Skin epidermis (tissue), 12 donors: Measurements from ENCODE around the gene DNAH11.
"Not testable (repeated sequence)": the region's sequence is repeated elsewhere in the genome, so short reads cannot be mapped to it uniquely, and the experiment has no call there.

Experiments used
- H3K27ac ChIP-seq, 21 experiments: fragments of 200-600 bp; sonication (generic) in 11 of 21; one replicate each; pipeline ENCODE4 v1.5.0; 2020; ENCODE audit warnings: mild to moderate bottlenecking in 3 of 21, inconsistent platforms in 2 of 21, moderate library complexity in 2 of 21
- H3K4me3 ChIP-seq, 7 experiments: fragments of 200-600 bp; sonication (generic) in 2 of 7; one replicate each; pipeline ENCODE4 v1.5.0; 2020; ENCODE audit warnings: inconsistent platforms in 2 of 7, mild to moderate bottlenecking in 2 of 7, moderate library complexity in 1 of 7

The DNAH11 gene

DNA sequence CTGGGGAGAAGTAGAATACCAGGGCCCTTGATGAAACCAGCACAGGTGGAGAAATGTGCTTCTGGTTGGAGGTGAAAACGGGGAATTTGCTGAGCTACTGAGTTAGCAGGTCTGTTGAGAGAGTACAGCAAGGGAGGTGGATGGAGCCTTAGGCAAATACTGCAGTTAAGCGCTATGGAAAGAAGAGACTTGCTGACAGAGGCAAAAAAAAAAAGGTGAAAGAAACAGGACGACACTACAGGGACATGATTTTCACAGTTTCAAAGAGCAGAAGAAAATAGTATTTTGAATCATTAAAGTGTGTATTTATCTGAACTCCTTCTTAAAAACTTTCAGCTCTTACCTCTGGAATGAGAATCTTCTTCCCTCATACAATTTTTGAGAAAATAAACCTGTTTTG lies 159.5 kb downstream of the DNAH11 start:
- Histone ChIP-seq H3K27ac (no peak overlapping the region), H3K4me3 (no peak overlapping the region)

DNA sequence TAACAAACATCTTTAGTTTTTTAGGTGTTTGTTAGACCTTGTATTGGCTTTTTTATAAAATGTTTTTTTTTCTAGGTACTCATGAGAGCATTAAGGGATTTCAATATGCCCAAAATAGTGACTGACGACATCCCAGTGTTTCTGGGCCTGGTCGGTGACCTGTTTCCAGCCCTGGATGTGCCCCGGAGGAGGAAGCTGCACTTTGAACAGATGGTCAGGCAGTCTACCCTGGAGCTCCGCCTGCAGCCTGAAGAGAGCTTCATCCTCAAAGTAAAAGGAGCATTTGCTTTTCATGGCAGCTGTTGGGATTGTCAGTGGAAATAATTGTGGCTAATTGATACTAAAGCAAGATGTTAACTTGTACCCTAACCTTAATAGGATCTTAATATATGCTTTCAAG lies 161.5 kb downstream of the DNAH11 start:
- no peak overlapping the region for H3K27ac ChIP-seq
- H3K4me3 ChIP-seq = no peak overlapping the region

DNA sequence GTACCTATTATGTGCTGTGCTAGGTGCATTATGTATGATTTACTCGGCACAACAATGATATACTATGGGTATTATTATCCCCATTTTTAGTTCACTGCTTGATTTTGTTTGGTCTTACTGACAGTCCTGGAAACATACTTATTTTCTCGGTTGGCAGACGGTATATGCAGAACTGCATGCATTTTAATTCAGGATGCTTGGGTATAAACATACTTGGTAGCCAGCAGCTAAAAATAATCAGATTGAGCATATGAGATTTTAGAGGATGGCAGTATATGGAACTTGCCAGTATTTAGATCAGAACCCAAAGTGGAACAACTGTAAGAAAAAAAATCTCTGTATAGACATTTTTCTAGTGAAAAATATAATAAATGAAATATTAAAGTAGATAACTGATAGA lies 163.3 kb downstream of the DNAH11 start:
- Histone ChIP-seq H3K27ac (no peak overlapping the region), H3K4me3 (no peak overlapping the region)

GRCh38 chr7:21707566-21707965 lies 164.7 kb downstream of the DNAH11 start:
- H3K4me3 ChIP-seq = no peak overlapping the region
- no peak overlapping the region for H3K27ac ChIP-seq

GRCh38 chr7:21708096-21708495 lies 165.3 kb downstream of the DNAH11 start:
- H3K4me3 ChIP-seq = no peak overlapping the region

GRCh38 chr7:21717323-21717722 lies 174.5 kb downstream of the DNAH11 start:
- H3K4me3 ChIP-seq = no peak overlapping the region
- no peak overlapping the region for H3K27ac ChIP-seq

More at GRCh38 chr7:21708096-21708495, 165.3 kb downstream of the DNAH11 start:
- no peak overlapping the region for H3K27ac ChIP-seq

GRCh38 chr7:21718391-21718790 lies 175.6 kb downstream of the DNAH11 start:
- no peak overlapping the region for H3K4me3 ChIP-seq
- no peak overlapping the region for H3K27ac ChIP-seq

- no peak overlapping the region for H3K27ac ChIP-seq
- H3K4me3 ChIP-seq = no peak overlapping the region
These were observed 177.0 kb downstream of the DNAH11 start for GRCh38 chr7:21719846-21720245.

DNA sequence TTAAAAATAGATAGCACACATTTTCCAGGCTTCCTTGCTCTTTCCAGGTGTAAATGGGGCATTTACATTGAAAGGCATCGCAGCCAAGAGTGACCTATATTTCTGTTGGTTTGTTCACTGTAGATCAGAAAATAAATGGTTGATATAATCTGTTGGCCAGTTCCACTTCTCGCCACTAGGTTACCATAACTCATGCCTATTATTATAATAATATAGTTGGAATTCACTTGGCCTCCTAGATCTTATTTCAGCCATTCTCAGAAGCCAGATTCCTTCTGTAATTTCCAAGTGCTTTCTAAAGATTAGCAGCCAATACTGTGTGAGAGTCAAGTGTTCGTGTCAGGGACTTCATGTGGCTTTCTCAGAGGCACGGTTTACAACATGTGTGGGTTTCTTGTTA lies 179.5 kb downstream of the DNAH11 start:
- H3K4me3 ChIP-seq = no peak overlapping the region
- H3K27ac ChIP-seq = no peak overlapping the region

- Histone ChIP-seq H3K4me3 (no peak overlapping the region), H3K27ac (no peak overlapping the region)
These were observed 181.7 kb downstream of the DNAH11 start for GRCh38 chr7:21724562-21724961.

GRCh38 chr7:21730399-21730798 lies 187.6 kb downstream of the DNAH11 start:
- Histone ChIP-seq H3K4me3 (no peak overlapping the region), H3K27ac (no peak overlapping the region)

DNA sequence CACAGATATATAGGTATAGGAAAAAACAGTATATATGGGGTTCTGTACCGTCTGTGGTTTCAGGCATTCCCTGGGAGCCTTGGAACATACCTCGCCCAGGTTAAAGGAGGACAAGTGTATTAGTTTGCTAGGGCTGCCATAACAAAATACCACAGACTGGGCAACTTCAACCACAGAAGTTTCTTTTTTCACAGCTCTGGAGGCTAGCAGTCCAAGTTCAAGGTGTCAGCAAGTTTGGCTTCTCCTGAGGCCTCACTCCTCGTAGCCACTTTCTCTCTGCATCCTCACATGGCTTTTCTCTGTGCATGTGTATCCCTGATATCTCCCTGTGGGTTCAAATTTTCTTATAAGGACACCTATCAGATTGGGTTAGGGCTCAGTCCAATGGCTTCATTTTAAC lies 189.1 kb downstream of the DNAH11 start:
- no peak overlapping the region for H3K4me3 ChIP-seq
- H3K27ac ChIP-seq = no peak overlapping the region

DNA sequence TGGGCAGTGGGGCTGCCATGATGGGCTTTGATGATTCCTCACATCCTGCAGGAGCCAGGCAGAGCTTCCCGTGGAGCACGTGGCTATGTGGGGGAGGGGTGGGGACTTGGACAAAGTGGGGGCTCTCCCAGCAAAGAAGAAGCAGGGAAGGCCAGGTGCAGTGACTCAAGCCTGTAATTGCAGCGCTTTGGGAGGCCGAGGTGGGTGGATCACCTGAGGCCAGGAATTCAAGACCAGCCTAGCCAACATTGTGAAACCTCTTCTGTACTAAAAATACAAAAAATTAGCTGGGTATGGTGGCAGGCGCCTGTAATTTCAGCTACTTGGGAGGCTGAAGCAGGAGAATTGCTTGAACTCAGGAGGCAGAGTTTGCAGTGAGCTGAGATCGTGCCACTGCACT lies 190.1 kb downstream of the DNAH11 start:
- not testable (repeated sequence) for H3K27ac ChIP-seq

GRCh38 chr7:21733837-21734236 lies 191.0 kb downstream of the DNAH11 start:
- Histone ChIP-seq H3K27ac (no peak overlapping the region), H3K4me3 (no peak overlapping the region)

More for the DNA sequence above, 190.1 kb downstream of the DNAH11 start:
- not testable (repeated sequence) for H3K4me3 ChIP-seq

- Histone ChIP-seq H3K27ac (no peak overlapping the region), H3K4me3 (no peak overlapping the region)
These were observed 200.7 kb downstream of the DNAH11 start for GRCh38 chr7:21743493-21743892.

DNA sequence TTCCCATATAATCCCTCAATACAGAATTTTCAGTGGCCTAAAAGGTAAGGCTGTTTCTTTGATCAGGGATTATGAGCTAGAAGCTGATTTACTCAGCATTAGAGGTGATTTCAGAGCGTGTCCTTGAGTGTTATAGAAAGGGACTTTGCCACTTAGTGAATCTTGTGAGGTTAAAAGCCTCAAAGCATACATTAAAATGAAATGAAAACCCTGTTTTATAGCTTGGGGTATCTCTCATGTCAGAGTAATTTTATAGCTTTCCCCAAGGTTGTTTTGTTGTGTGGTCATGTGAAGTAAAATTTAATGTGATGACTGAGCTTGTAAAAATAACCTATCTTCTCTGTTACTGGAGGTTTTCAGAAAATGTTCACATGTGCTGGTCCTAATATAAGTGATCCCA lies 204.1 kb downstream of the DNAH11 start:
- no peak overlapping the region for H3K4me3 ChIP-seq
- no peak overlapping the region for H3K27ac ChIP-seq

GRCh38 chr7:21747806-21748205 lies 205.0 kb downstream of the DNAH11 start:
- no peak overlapping the region for H3K27ac ChIP-seq
- H3K4me3 ChIP-seq = no peak overlapping the region

- H3K4me3 ChIP-seq = no peak overlapping the region
- H3K27ac ChIP-seq = no peak overlapping the region
These were observed 206.5 kb downstream of the DNAH11 start for GRCh38 chr7:21749378-21749777.

GRCh38 chr7:21753071-21753470 lies 210.2 kb downstream of the DNAH11 start:
- Histone ChIP-seq H3K27ac (peak overlapping the region in 1 of 21 experiments; percentile 37), H3K4me3 (no peak overlapping the region)

DNA sequence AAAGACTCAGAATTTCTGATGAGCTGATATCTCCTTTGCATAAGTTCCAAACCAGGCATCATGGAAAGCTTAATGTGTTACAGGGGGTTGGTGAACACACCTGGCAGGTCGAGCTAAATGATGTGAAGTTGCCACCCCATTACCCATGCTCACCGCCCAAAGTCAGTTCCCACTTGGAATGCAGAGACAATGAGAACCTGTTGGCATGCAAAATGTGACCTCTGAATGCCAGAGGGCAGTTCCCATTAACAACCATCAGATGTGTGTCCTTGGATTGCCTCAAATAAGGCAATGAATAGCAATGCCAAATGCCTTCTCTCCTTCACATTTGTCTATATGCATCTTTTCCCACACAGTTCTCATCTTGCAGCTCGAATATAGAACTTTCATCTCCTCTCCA lies 212.1 kb downstream of the DNAH11 start:
- Histone ChIP-seq H3K4me3 (no peak overlapping the region), H3K27ac (no peak overlapping the region)

GRCh38 chr7:21757537-21758282 lies 214.9 kb downstream of the DNAH11 start:
- no peak overlapping the region for H3K27ac ChIP-seq

GRCh38 chr7:21758286-21758685 lies 215.4 kb downstream of the DNAH11 start:
- no peak overlapping the region for H3K4me3 ChIP-seq
- H3K27ac ChIP-seq = no peak overlapping the region

More at GRCh38 chr7:21757537-21758282, 214.9 kb downstream of the DNAH11 start:
- no peak overlapping the region for H3K4me3 ChIP-seq
